Measurements from ENCODE around the gene MS4A3.
"Not testable (repeated sequence)": the region's sequence is repeated elsewhere in the genome, so short reads cannot be mapped to it uniquely, and the experiment has no call there.

Gene MS4A3

GRCh38 chr11:60088364-60088763, 31.9 kb downstream of the MS4A3 start, which contains the start of gene MS4A2:
Gene MS4A2, plus strand, starts transcription at chr11:60088664. Its CDS starts 102 bp downstream, at chr11:60088766.
- DNase-seq (ENCODE audit: low read depth in 1 of 2, low spot score in 1 of 2), result no peak

- DNase-seq (ENCODE audit: low read depth in 1 of 2, low spot score in 1 of 2), result no peak
These were observed 39.1 kb downstream of the MS4A3 start for GRCh38 chr11:60095477-60096120.

- no peak for DNase-seq (ENCODE audit: low read depth in 1 of 2, low spot score in 1 of 2)
These were observed 40.7 kb downstream of the MS4A3 start for GRCh38 chr11:60097189-60097588.

GRCh38 chr11:60098508-60098907, 42.0 kb downstream of the MS4A3 start:
- DNase-seq (ENCODE audit: low read depth in 1 of 2, low spot score in 1 of 2), result no peak

- no peak for DNase-seq (ENCODE audit: low read depth in 1 of 2, low spot score in 1 of 2)
These were observed 44.1 kb downstream of the MS4A3 start for GRCh38 chr11:60100516-60100915.

DNA sequence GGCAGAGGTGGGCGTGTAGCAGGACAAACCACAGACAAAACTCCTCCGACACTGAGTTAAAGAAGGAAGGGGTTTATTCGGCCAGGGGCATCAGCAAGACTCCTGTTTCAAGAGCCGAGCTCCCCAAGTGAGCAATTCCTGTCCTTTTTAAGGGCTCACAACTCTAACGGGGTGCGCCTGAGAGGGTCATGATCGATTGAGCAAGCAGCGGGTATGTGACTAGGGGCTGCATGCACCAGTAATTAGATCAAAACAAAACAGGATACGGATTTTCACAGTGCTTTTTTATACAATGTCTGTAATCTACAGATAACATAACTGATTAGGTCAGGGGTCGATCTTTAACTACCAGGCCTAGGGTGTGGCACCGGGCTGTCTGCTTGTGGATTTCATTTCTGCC, 44.9 kb downstream of the MS4A3 start:
- not testable (repeated sequence) for DNase-seq (ENCODE audit: low read depth in 1 of 2, low spot score in 1 of 2)

- DNase-seq (ENCODE audit: low read depth in 1 of 2, low spot score in 1 of 2), result not testable (repeated sequence)
These were observed 48.1 kb downstream of the MS4A3 start for GRCh38 chr11:60104471-60105115.

DNA sequence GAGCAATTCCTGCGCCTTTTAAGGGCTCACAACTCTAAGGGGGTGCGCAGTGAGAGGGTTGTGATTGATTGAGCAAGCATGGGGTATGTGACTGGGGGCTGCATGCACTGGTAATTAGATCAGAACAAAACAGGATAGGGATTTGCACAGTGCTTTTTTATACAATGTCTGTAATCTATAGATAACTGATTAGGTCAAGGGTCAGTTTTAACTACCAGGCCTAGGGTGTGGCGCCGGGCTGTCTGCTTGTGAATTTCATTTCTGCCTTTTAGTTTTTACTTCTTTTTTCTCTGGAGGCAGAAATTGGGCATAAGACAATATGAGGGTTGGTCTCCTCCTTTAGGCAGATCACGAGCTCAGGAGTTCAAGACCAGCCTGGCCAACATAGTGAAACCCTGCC, 52.2 kb downstream of the MS4A3 start:
- DNase-seq (ENCODE audit: low read depth in 1 of 2, low spot score in 1 of 2), result not testable (repeated sequence)

- no peak for DNase-seq (ENCODE audit: low read depth in 1 of 2, low spot score in 1 of 2)
These were observed 55.3 kb downstream of the MS4A3 start for GRCh38 chr11:60111793-60112192.

DNA sequence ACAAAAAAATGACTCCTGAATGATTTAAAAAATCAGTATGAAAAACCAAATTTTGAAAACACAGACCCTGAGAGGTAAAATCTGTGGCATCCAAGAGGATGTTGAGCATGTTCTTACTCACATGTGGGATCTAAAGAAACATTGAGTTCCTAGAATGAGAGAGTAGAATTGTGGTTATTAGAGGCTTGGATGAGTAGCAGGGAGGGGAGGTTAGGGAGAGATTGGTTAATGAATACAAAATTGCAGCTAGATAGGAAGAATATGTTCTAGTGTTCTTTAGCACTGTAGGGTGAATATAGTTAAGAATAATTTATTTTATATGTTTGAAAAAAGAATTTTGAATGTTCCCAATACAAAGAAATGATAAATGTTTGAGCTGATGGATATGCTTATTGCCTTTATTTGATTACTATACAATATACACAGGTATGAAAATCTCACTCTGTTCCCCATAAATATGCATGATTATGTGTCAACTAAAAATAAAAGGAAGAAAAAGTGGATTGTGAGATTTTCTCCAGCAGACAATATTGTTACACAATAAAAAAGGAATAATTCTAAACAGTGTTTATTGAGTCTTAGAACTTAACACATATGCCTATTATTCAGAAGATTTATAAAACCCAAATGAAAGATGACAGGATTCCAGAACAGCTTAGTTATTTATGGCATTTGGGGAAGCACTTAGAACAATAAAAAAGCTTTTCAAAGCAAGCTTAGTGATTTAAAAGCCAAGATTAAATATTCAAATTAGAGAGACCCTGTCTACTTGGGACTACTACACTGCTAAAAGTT, 60.7 kb downstream of the MS4A3 start:
- DNase-seq (ENCODE audit: low read depth in 1 of 2, low spot score in 1 of 2), result no peak

DNA sequence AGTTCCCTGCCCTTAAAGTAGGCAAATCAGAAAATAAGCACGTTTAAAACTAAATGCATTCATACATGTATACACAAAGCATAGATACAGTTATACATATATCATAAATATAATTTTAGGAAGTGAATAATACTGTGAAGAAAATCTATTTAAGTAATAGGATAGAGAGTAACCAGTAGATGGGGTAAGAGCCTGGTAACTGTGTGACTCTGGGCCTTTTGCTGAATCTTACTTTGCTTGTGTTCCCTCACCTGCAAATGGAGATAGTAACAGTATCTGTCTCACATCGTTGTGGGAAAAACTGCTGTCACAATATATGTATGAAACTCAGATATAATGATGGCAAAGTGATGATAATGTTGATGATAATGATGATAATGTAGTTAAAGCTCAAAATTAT, 61.9 kb downstream of the MS4A3 start:
- DNase-seq (ENCODE audit: low read depth in 1 of 2, low spot score in 1 of 2), result no peak

DNA sequence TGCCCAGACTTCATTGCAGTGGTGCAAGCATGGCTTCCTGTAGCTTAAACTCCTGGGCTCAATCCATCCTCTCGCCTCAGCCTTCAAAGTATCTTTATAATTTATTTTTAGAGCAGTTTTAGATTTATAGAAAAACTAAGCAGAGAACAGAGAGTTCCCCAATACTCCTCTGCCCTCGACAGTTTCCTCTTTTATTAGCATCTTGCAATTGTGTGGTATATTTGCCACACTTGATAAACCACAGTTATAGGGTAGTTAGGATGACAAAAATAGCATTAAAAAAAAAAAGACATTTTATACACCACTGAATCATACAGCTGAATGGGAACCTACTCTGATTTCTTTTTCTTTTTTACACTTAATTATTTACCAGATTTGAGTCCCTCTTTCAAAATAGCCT, 63.2 kb downstream of the MS4A3 start:
- DNase-seq (ENCODE audit: low read depth in 1 of 2, low spot score in 1 of 2), result no peak
